NCI-H1105 (cell line): ENCODE measurements around the gene PPP3CB.
A peak's percentile ranks its signal among the peaks of the same experiment; 100 is the strongest.

ENCODE experiments used
- DNase-seq: peaks from one replicate; lab custom pipeline; 2025; lab: John Stamatoyannopoulos, UW

The PPP3CB gene

GRCh38 chr10:73495884-73496674 is at the start of gene PPP3CB:
TSS of gene PPP3CB (minus strand) at chr10:73496024. CDS start at chr10:73495889, 135 bp downstream.
- DNase-seq: peak; percentile 77

GRCh38 chr10:73545357-73545756 is 49.5 kb upstream of the PPP3CB start:
- DNase-seq: no peak

- DNase-seq: no peak
These were observed 41.9 kb upstream of the PPP3CB start for GRCh38 chr10:73537709-73538108.

GRCh38 chr10:73537288-73537687 is 41.5 kb upstream of the PPP3CB start:
- DNase-seq: no peak

GRCh38 chr10:73534857-73535256 is 39.0 kb upstream of the PPP3CB start:
- DNase-seq: no peak

GRCh38 chr10:73529089-73529832 is 33.4 kb upstream of the PPP3CB start:
- DNase-seq: peak; percentile 58

- DNase-seq: no peak
These were observed 26.4 kb upstream of the PPP3CB start for GRCh38 chr10:73522263-73522662.

- no peak for DNase-seq
These were observed 23.5 kb upstream of the PPP3CB start for GRCh38 chr10:73519336-73519735.

- DNase-seq: no peak
These were observed 21.5 kb upstream of the PPP3CB start for GRCh38 chr10:73517166-73517888.

GRCh38 chr10:73512207-73512743 is 16.5 kb upstream of the PPP3CB start:
- DNase-seq: no peak

- no peak for DNase-seq
These were observed 13.9 kb upstream of the PPP3CB start for GRCh38 chr10:73509695-73510094.

GRCh38 chr10:73506491-73506890 is 10.7 kb upstream of the PPP3CB start:
- DNase-seq: no peak

- DNase-seq: no peak
These were observed 10.2 kb upstream of the PPP3CB start for GRCh38 chr10:73506074-73506473.

- no peak for DNase-seq
These were observed 7.2 kb upstream of the PPP3CB start for GRCh38 chr10:73503037-73503436.

GRCh38 chr10:73501651-73502050 is 5.8 kb upstream of the PPP3CB start:
- DNase-seq: no peak

- DNase-seq: no peak
These were observed 1.8 kb upstream of the PPP3CB start for GRCh38 chr10:73497623-73498022.

GRCh38 chr10:73495226-73495883 is 469 bp downstream of the PPP3CB start:
- peak; percentile 33 for DNase-seq

GRCh38 chr10:73494877-73495225 is 973 bp downstream of the PPP3CB start:
- no peak for DNase-seq

GRCh38 chr10:73494213-73494612 is 1.6 kb downstream of the PPP3CB start:
- DNase-seq: no peak

GRCh38 chr10:73493781-73494180 is 2.0 kb downstream of the PPP3CB start:
- no peak for DNase-seq

- DNase-seq: no peak
These were observed 9.2 kb downstream of the PPP3CB start for GRCh38 chr10:73486601-73487000.

- DNase-seq: no peak
These were observed 10.5 kb downstream of the PPP3CB start for GRCh38 chr10:73485320-73485719.
